ES-I3 (cell line): ENCODE data around the gene CLIP3.
"Not testable (repeated sequence)": the region's sequence is repeated elsewhere in the genome, so short reads cannot be mapped to it uniquely, and the experiment has no call there.

Experiments
- H3K36me3 ChIP-seq: 2 replicates; pipeline ENCODE4 v1.6.1; 2013; ENCODE audit warnings: mild to moderate bottlenecking, low read length, control low read depth, moderate library complexity; ENCODE audit not compliant: insufficient read depth
- H3K4me1 ChIP-seq: 2 replicates; pipeline ENCODE4 v1.6.1; 2013; ENCODE audit warnings: mild to moderate bottlenecking, control low read depth, low read length; ENCODE audit not compliant: insufficient read depth
- H3K9ac ChIP-seq: 2 replicates; pipeline ENCODE4 v1.6.1; 2013; ENCODE audit warnings: low read depth, mild to moderate bottlenecking, low read length, moderate library complexity
- H3K9me3 ChIP-seq: 2 replicates; pipeline ENCODE4 v1.6.1; 2013; ENCODE audit warnings: mild to moderate bottlenecking, low read length, moderate library complexity; ENCODE audit not compliant: control insufficient read depth, insufficient read depth

The CLIP3 gene

GRCh38 chr19:35987571-35987896, 45.1 kb downstream of the CLIP3 start:
- Histone ChIP-seq H3K9me3 (no peaks in the 10 kb centered on the region), H3K4me1 (no peaks in the 10 kb centered on the region), H3K9ac (peak overlapping the region; percentile 39; the same call in 1 of the 2 replicates), H3K36me3 (no peaks in the 10 kb centered on the region)

GRCh38 chr19:35986664-35987570, 45.8 kb downstream of the CLIP3 start:
- Histone ChIP-seq H3K36me3 (no peaks in the 10 kb centered on the region), H3K9me3 (no peaks in the 10 kb centered on the region), H3K9ac (peak overlapping the region; percentile 39; the same call in 1 of the 2 replicates), H3K4me1 (no peaks in the 10 kb centered on the region)

GRCh38 chr19:35986111-35986510, 46.6 kb downstream of the CLIP3 start:
- no peak overlapping the region for H3K9ac ChIP-seq
- no peaks in the 10 kb centered on the region for H3K9me3 ChIP-seq
- no peaks in the 10 kb centered on the region for H3K4me1 ChIP-seq

GRCh38 chr19:35983177-35983576, 49.5 kb downstream of the CLIP3 start:
- H3K9me3 ChIP-seq, result no peaks in the 10 kb centered on the region
- no peaks in the 10 kb centered on the region for H3K36me3 ChIP-seq

More at GRCh38 chr19:35986111-35986510, 46.6 kb downstream of the CLIP3 start:
- H3K36me3 ChIP-seq, result no peaks in the 10 kb centered on the region

GRCh38 chr19:35980997-35981396, 51.7 kb downstream of the CLIP3 start:
- not testable (repeated sequence) for H3K4me1 ChIP-seq, H3K9me3 ChIP-seq, H3K9ac ChIP-seq, H3K36me3 ChIP-seq

More at GRCh38 chr19:35983177-35983576, 49.5 kb downstream of the CLIP3 start:
- Histone ChIP-seq H3K4me1 (no peaks in the 10 kb centered on the region), H3K9ac (no peak overlapping the region)

- Histone ChIP-seq H3K9ac (no peak overlapping the region), H3K9me3 (no peaks in the 10 kb centered on the region)
These were observed 53.8 kb downstream of the CLIP3 start for GRCh38 chr19:35978832-35979365.

GRCh38 chr19:35978271-35978670, 54.4 kb downstream of the CLIP3 start:
- Histone ChIP-seq H3K36me3 (no peaks in the 10 kb centered on the region), H3K4me1 (no peaks in the 10 kb centered on the region), H3K9ac (no peak overlapping the region), H3K9me3 (no peaks in the 10 kb centered on the region)

More at GRCh38 chr19:35978832-35979365, 53.8 kb downstream of the CLIP3 start:
- no peaks in the 10 kb centered on the region for H3K4me1 ChIP-seq
- no peaks in the 10 kb centered on the region for H3K36me3 ChIP-seq

GRCh38 chr19:35977446-35978222, 55.0 kb downstream of the CLIP3 start:
- Histone ChIP-seq H3K36me3 (no peaks in the 10 kb centered on the region), H3K4me1 (no peaks in the 10 kb centered on the region), H3K9ac (no peak overlapping the region), H3K9me3 (no peaks in the 10 kb centered on the region)

GRCh38 chr19:35975608-35976214, 57.0 kb downstream of the CLIP3 start:
- H3K9ac ChIP-seq, result no peak overlapping the region
- no peaks in the 10 kb centered on the region for H3K9me3 ChIP-seq
- no peaks in the 10 kb centered on the region for H3K36me3 ChIP-seq

GRCh38 chr19:35973487-35973886, 59.2 kb downstream of the CLIP3 start:
- Histone ChIP-seq H3K4me1 (no peaks in the 10 kb centered on the region), H3K9me3 (no peaks in the 10 kb centered on the region), H3K36me3 (no peaks in the 10 kb centered on the region), H3K9ac (no peak overlapping the region)

More at GRCh38 chr19:35975608-35976214, 57.0 kb downstream of the CLIP3 start:
- H3K4me1 ChIP-seq, result no peaks in the 10 kb centered on the region

GRCh38 chr19:35966771-35967170, 65.9 kb downstream of the CLIP3 start:
- no peak overlapping the region for H3K9ac ChIP-seq
- no peaks in the 10 kb centered on the region for H3K4me1 ChIP-seq
- H3K9me3 ChIP-seq, result no peaks in the 10 kb centered on the region
- no peaks in the 10 kb centered on the region for H3K36me3 ChIP-seq
